IMR-90 (cell line): Measurements from ENCODE around the gene OLIG3. TPM values are rescaled to one million over a fixed set of nuclear protein-coding genes. Genes with fewer than 3 reads are reported as not detected.

Source experiments
- ATAC-seq: fragments of 200-7000 bp; cut with Tn5 transposase; 2 replicates; pipeline ENCODE4 v1.9.1; 2020; ENCODE audit warnings: low read depth, mild to moderate bottlenecking, moderate library complexity
- BruUV-seq: library from RNA; stranded (reverse); fragments of 400-500 nt; replicated peaks from 2 replicates; lab custom pipeline; 2021; lab: Mats Ljungman, UMichigan
- CTCF ChIA-PET: fragments of 300-600 bp; formaldehyde crosslinking; extraction: SDS; loops from one replicate; lab custom pipeline; 2021; ENCODE audit warnings: antibody characterized with exemption; lab: Yijun Ruan, JAX
- POLR2A ChIA-PET: fragments of 300-600 bp; sonication (Branson Sonifier 250); formaldehyde crosslinking; loops from one replicate; lab custom pipeline; 2022; ENCODE audit warnings: antibody characterized with exemption; ENCODE audit not compliant: unreplicated experiment; lab: Charles Lee
- DNase-seq: peaks from one replicate; pipeline ENCODE4 v3.0.0; 2013
- H2AFZ ChIP-seq: replicated peaks from 2 replicates; pipeline ENCODE3; 2013; ENCODE audit warnings: low read length, mild to moderate bottlenecking; ENCODE audit not compliant: poor library complexity
- H2AK5ac ChIP-seq: 2 replicates; pipeline ENCODE4 v1.6.1; 2013; ENCODE audit warnings: low read depth, low read length, inconsistent platforms
- H2AK9ac ChIP-seq: replicated peaks from 2 replicates; pipeline ENCODE3; 2013; ENCODE audit warnings: mild to moderate bottlenecking, low read depth, low read length, moderate library complexity; ENCODE audit not compliant: poor library complexity
- H2BK120ac ChIP-seq: 2 replicates; pipeline ENCODE4 v1.6.1; 2013; ENCODE audit warnings: low read depth, low read length, inconsistent platforms
- H2BK15ac ChIP-seq: 3 replicates; pipeline ENCODE4 v1.6.1; 2013; ENCODE audit warnings: low read depth, low read length, inconsistent platforms
- H2BK20ac ChIP-seq: 2 replicates; pipeline ENCODE4 v1.6.1; 2013; ENCODE audit warnings: low read depth, mild to moderate bottlenecking, inconsistent platforms, low read length, moderate library complexity
- H2BK5ac ChIP-seq: 2 replicates; pipeline ENCODE4 v1.6.1; 2013; ENCODE audit warnings: mild to moderate bottlenecking, low read depth, low read length, inconsistent platforms; ENCODE audit not compliant: poor library complexity, severe bottlenecking
- H3K14ac ChIP-seq: replicated peaks from 2 replicates; pipeline ENCODE4 v1.6.1; 2013; ENCODE audit warnings: low read depth, low read length, inconsistent platforms
- H3K18ac ChIP-seq: 2 replicates; pipeline ENCODE4 v1.6.1; 2013; ENCODE audit warnings: low read depth, low read length, control low read depth
- H3K23ac ChIP-seq: 2 replicates; pipeline ENCODE4 v1.6.1; 2013; ENCODE audit warnings: low read depth, low read length, inconsistent platforms
- H3K27ac ChIP-seq: 2 replicates; pipeline ENCODE4 v1.5.1; 2013; ENCODE audit warnings: mild to moderate bottlenecking, control low read depth, low read length; ENCODE audit not compliant: insufficient read depth
- H3K27me3 ChIP-seq: 2 replicates; pipeline ENCODE4 v1.6.1; 2013; ENCODE audit warnings: low read length; ENCODE audit not compliant: control insufficient read depth, insufficient read depth
- H3K36me3 ChIP-seq: 2 replicates; pipeline ENCODE4 v1.6.1; 2013; ENCODE audit warnings: low read length, mixed read lengths; ENCODE audit not compliant: control insufficient read depth, insufficient read depth
- H3K4ac ChIP-seq: 2 replicates; pipeline ENCODE4 v1.6.1; 2013; ENCODE audit warnings: low read depth, low read length, inconsistent platforms
- H3K4me1 ChIP-seq: 2 replicates; pipeline ENCODE4 v1.6.1; 2013; ENCODE audit warnings: low read length, mixed read lengths; ENCODE audit not compliant: control insufficient read depth, insufficient read depth
- H3K4me2 ChIP-seq: 2 replicates; pipeline ENCODE4 v1.6.1; 2013; ENCODE audit warnings: low read depth, mild to moderate bottlenecking, control low read depth, low read length, moderate library complexity
- H3K4me3 ChIP-seq: 2 replicates; pipeline ENCODE4 v1.5.1; 2013; ENCODE audit warnings: low read depth, mild to moderate bottlenecking, control low read depth, low read length, moderate library complexity; ENCODE audit not compliant: insufficient read depth
- H3K56ac ChIP-seq: 2 replicates; pipeline ENCODE4 v1.6.1; 2013; ENCODE audit warnings: low read length, inconsistent platforms; ENCODE audit not compliant: insufficient read depth; ENCODE audit errors: extremely low read depth
- H3K79me1 ChIP-seq, 2 experiments: 2 replicates each; pipeline ENCODE4 v1.6.1; 2013; ENCODE audit warnings: low read length in 2 of 2, inconsistent platforms in 1 of 2, low read depth in 1 of 2
- H3K9ac ChIP-seq: 2 replicates; pipeline ENCODE4 v1.6.1; 2013; ENCODE audit warnings: low read depth, low read length, control low read depth
- H3K9me1 ChIP-seq: 2 replicates; pipeline ENCODE4 v1.6.1; 2013; ENCODE audit warnings: low read length, inconsistent platforms; ENCODE audit not compliant: insufficient read depth
- H3K9me3 ChIP-seq: 2 replicates; pipeline ENCODE4 v1.6.1; 2013; ENCODE audit warnings: low read length; ENCODE audit not compliant: control insufficient read depth, insufficient read depth
- H4K20me1 ChIP-seq: 2 replicates; pipeline ENCODE4 v1.6.1; 2013; ENCODE audit warnings: low read length, inconsistent platforms; ENCODE audit not compliant: insufficient read depth
- H4K5ac ChIP-seq: 2 replicates; pipeline ENCODE4 v1.6.1; 2013; ENCODE audit warnings: mild to moderate bottlenecking, low read depth, low read length, control low read depth
- H4K8ac ChIP-seq, 2 experiments: 2 replicates each; pipeline ENCODE4 v1.6.1; 2013; ENCODE audit warnings: low read depth in 2 of 2, low read length in 2 of 2, control low read depth in 1 of 2, inconsistent platforms in 1 of 2
- H4K91ac ChIP-seq: 2 replicates; pipeline ENCODE4 v1.6.1; 2013; ENCODE audit warnings: low read depth, low read length, inconsistent platforms; ENCODE audit not compliant: insufficient read depth
- BHLHE40 ChIP-seq: fragments of 150-350 bp; IDR thresholded peaks from 2 replicates; pipeline ENCODE4 v1.6.1; 2016; ENCODE audit warnings: mild to moderate bottlenecking, low read depth, low read length
- CEBPB ChIP-seq: IDR thresholded peaks from 2 replicates; pipeline ENCODE4 v1.6.1; 2012; ENCODE audit warnings: low read depth, low read length, improper control_type of control experiment
- FOS ChIP-seq: fragments of 150-350 bp; IDR thresholded peaks from 2 replicates; pipeline ENCODE4 v1.6.1; 2016; ENCODE audit warnings: low read depth, low read length
- MAZ ChIP-seq: IDR thresholded peaks from 2 replicates; pipeline ENCODE4 v1.6.1; 2012; ENCODE audit warnings: low read depth, mild to moderate bottlenecking, low read length, improper control_type of control experiment, moderate library complexity, borderline replicate concordance
- MXI1 ChIP-seq: IDR thresholded peaks from 2 replicates; pipeline ENCODE4 v1.6.1; 2012; ENCODE audit warnings: low read depth, mild to moderate bottlenecking, low read length, moderate library complexity, borderline replicate concordance
- POLR2A ChIP-seq: IDR thresholded peaks from 2 replicates; pipeline ENCODE4 v1.6.1; 2012; ENCODE audit warnings: mild to moderate bottlenecking, low read depth, low read length
- SMC3 ChIP-seq: fragments of 150-350 bp; IDR thresholded peaks from 2 replicates; pipeline ENCODE4 v1.6.1; 2016; ENCODE audit warnings: low read depth, mild to moderate bottlenecking, antibody characterized with exemption, low read length, moderate library complexity
- WGBS, 2 experiments: methylation state at CpG; one replicate each; pipeline versions ENCODE4 v1.1.5 to v1.1.7; 2013; ENCODE audit warnings: missing lambda C conversion rate in 2 of 2; ENCODE audit not compliant: insufficient read length in 1 of 2; ENCODE audit errors: extremely low coverage in 2 of 2; 5-methylcytosine and 5-hydroxymethylcytosine counted together
- dilution Hi-C: fragments of 300-500 bp; cut with HindIII; formaldehyde crosslinking; loops from one replicate; pipeline ENCODE4 v1.14.3; 2018; ENCODE audit warnings: low sequenced_read_pairs; ENCODE audit not compliant: unreplicated experiment
- in situ Hi-C: fragments of 300-500 bp; cut with MboI; formaldehyde crosslinking; loops from 3 replicates; pipeline ENCODE4 v1.14.3; 2019; ENCODE audit warnings: low sequenced_read_pairs, inconsistent platforms, mixed read lengths
- intact Hi-C: fragments of 100-400 bp; cut with micrococcal nuclease; formaldehyde crosslinking; loops from 2 replicates; pipeline ENCODE4 v1.10.0; 2022
- polyA plus RNA-seq, 3 experiments: library from polyadenylated mRNA; depleted of rRNA; stranded (reverse); fragments of >200 nt; gene quantifications; 2 replicates each; pipeline ENCODE4 v1.2.3, GENCODE V29; 2012; ENCODE audit warnings: low replicate concordance in 1 of 3
- total RNA-seq: library from RNA; depleted of rRNA; stranded (reverse); fragments of >200 nt; gene quantifications from 2 replicates; pipeline ENCODE4 v1.2.3, GENCODE V29; 2012
- TF ChIP-seq, protein P1 (sequence below): conservative IDR thresholded peaks from 2 replicates; pipeline ENCODE4 v1.5.1; 2012; ENCODE audit warnings: mild to moderate bottlenecking, low read depth, low read length, improper control_type of control experiment
- TF ChIP-seq, protein P2 (sequence below): fragments of 150-350 bp; IDR thresholded peaks from 2 replicates; pipeline ENCODE4 v1.6.1; 2016; ENCODE audit warnings: low read depth, mild to moderate bottlenecking, low read length, moderate library complexity, borderline replicate concordance

OLIG3 gene
- total and polyA plus RNA-seq, 2 of the 4 experiments (the other 2 are of a cell fraction) = not detected

DNA sequence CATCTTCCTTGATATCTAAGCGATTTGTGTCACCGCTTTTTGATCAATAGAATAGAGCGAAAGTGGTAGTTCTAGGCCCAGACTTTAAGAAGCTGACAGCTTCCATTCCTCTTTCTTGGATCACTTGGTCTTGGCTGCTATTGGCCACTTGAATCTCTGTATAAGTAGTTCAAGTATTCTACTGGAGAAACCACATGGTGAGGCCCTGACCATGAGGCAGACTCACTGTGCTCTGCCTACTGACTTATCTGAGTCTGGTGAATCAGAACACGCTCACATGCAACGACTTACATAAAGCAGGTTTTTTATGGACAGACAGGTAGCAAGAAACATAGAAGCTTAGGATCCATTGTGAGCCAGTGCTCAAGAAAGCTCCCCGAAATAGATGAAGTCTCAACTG, 27.0 kb downstream of the OLIG3 start:
- Histone ChIP-seq H2BK20ac (no peak overlapping the region), H2BK5ac (no peak overlapping the region), H3K27ac (no peak overlapping the region), H3K27me3 (peaks cover 12% of the 10 kb centered on the region), H2BK120ac (no peak overlapping the region), H4K8ac (no peak overlapping the region), H4K91ac (no peak overlapping the region), H4K20me1 (no peaks in the 10 kb centered on the region), H3K79me1 (no peaks in the 10 kb centered on the region), H2AFZ (no peak overlapping the region), H3K9me1 (no peaks in the 10 kb centered on the region), H3K14ac (no peak overlapping the region), H2BK15ac (no peak overlapping the region), H3K4me2 (no peak overlapping the region), H3K4me3 (no peak overlapping the region), H3K23ac (no peak overlapping the region), H3K4me1 (no peaks in the 10 kb centered on the region), H3K9ac (no peak overlapping the region), H3K56ac (no peak overlapping the region), H3K4ac (no peak overlapping the region), H2AK5ac (no peak overlapping the region), H4K5ac (no peak overlapping the region), H3K36me3 (no peaks in the 10 kb centered on the region), H2AK9ac (no peak overlapping the region), H3K9me3 (no peaks in the 10 kb centered on the region), H3K18ac (no peak overlapping the region)
- ChIA-PET POLR2A (no interaction called here), CTCF (no interaction called here)
- TF ChIP-seq FOS (no peak), MAZ (no peak), MXI1 (no peak), BHLHE40 (no peak), POLR2A (no peak), CEBPB (no peak), SMC3 (no peak)
- TF ChIP-seq, protein P1, sequence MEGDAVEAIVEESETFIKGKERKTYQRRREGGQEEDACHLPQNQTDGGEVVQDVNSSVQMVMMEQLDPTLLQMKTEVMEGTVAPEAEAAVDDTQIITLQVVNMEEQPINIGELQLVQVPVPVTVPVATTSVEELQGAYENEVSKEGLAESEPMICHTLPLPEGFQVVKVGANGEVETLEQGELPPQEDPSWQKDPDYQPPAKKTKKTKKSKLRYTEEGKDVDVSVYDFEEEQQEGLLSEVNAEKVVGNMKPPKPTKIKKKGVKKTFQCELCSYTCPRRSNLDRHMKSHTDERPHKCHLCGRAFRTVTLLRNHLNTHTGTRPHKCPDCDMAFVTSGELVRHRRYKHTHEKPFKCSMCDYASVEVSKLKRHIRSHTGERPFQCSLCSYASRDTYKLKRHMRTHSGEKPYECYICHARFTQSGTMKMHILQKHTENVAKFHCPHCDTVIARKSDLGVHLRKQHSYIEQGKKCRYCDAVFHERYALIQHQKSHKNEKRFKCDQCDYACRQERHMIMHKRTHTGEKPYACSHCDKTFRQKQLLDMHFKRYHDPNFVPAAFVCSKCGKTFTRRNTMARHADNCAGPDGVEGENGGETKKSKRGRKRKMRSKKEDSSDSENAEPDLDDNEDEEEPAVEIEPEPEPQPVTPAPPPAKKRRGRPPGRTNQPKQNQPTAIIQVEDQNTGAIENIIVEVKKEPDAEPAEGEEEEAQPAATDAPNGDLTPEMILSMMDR = no peak
- TF ChIP-seq, protein P2, sequence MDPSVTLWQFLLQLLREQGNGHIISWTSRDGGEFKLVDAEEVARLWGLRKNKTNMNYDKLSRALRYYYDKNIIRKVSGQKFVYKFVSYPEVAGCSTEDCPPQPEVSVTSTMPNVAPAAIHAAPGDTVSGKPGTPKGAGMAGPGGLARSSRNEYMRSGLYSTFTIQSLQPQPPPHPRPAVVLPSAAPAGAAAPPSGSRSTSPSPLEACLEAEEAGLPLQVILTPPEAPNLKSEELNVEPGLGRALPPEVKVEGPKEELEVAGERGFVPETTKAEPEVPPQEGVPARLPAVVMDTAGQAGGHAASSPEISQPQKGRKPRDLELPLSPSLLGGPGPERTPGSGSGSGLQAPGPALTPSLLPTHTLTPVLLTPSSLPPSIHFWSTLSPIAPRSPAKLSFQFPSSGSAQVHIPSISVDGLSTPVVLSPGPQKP = no peak
- no peak for DNase-seq
- no peak for ATAC-seq
- in situ Hi-C loops (no loop called here), dilution Hi-C loops (no loop called here), intact Hi-C loops (no loop called here)
- 85% methylated on average over 2 of the region's 6 CpGs; no CpG with 5 or more reads in 1 of the 2 experiments for WGBS, 2 experiments
- BruUV-seq = no TSS peak
